ENCODE data around the gene ZMAT2.

ZMAT2 gene

DNA sequence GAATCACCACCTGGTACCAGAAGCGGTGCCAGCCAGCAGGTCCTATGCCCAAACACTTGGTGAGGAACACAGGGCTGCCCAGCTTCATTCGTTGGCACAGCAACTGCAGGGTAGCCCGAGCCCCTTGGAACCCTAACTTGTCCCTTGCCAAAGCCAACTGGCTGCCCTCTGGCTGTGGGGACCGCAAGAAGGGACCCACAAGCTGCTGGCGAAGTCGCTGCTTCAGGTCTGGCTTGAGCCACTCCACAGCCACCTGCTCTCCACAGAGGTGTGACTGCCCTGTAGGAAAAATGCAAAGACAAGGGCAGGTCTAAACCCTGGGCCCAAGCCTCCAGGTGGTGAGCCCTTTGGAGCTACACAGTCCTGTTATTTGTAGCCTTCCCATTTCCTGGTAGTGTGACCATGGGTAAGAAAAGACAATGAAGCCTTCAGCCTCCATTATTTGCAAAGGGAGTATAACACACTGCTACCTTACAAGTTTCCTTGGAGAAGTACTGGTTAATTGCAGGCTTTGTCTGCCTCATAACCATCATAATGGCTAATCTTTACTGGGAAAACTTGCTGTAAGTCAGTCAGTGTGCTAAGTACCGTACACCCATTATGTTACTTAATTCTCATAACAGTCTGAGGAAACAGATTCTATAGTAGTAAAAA, 28.6 kb upstream of the ZMAT2 start:
- Histone ChIP-seq H3F3A (ENCODE audit: insufficient read depth, low read length) (no peaks in the 10 kb centered on the region; the same call in 1 of the 2 replicates), H4K20me1 (ENCODE audit: insufficient read depth, low read length) (no peaks in the 10 kb centered on the region), H3K36me3 (replicated peaks; ENCODE audit: insufficient read depth, low read length) (peaks cover 4% of the 10 kb centered on the region; the same call in 1 of the 2 replicates), H3K4me1 (ENCODE audit: low read length) (no peaks in the 10 kb centered on the region), H2AFZ (ENCODE audit: low read length) (no peak overlapping the region), H3K4me3 (ENCODE audit: low read length) (no peak overlapping the region), H3K9ac (ENCODE audit: low read length) (no peak overlapping the region), H3K27ac (ENCODE audit: low read length) (no peak overlapping the region), H3K9me2 (replicated peaks; ENCODE audit: insufficient read depth, low read length) (no peaks in the 10 kb centered on the region), H3K79me2 (ENCODE audit: low read length) (peaks cover 27% of the 10 kb centered on the region), H3K9me3 (replicated peaks; ENCODE audit: insufficient read depth, low read length) (no peaks in the 10 kb centered on the region), H3K4me2 (ENCODE audit: low read depth, low read length) (no peak overlapping the region), H3K27me3 (replicated peaks; ENCODE audit: insufficient read depth, low read length) (no peaks in the 10 kb centered on the region)
- TF ChIP-seq, protein P1, sequence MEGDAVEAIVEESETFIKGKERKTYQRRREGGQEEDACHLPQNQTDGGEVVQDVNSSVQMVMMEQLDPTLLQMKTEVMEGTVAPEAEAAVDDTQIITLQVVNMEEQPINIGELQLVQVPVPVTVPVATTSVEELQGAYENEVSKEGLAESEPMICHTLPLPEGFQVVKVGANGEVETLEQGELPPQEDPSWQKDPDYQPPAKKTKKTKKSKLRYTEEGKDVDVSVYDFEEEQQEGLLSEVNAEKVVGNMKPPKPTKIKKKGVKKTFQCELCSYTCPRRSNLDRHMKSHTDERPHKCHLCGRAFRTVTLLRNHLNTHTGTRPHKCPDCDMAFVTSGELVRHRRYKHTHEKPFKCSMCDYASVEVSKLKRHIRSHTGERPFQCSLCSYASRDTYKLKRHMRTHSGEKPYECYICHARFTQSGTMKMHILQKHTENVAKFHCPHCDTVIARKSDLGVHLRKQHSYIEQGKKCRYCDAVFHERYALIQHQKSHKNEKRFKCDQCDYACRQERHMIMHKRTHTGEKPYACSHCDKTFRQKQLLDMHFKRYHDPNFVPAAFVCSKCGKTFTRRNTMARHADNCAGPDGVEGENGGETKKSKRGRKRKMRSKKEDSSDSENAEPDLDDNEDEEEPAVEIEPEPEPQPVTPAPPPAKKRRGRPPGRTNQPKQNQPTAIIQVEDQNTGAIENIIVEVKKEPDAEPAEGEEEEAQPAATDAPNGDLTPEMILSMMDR (IDR thresholded peaks at IDR 0.05; ENCODE audit: low read length) = no peak
- TF ChIP-seq EZH2phosphoT487 (IDR thresholded peaks at IDR 0.05; ENCODE audit: low read length) (no peak), EZH2 (optimal IDR thresholded peaks at IDR 0.05; ENCODE audit: low read depth, low read length) (no peak)
- DNase-seq = no peak

DNA sequence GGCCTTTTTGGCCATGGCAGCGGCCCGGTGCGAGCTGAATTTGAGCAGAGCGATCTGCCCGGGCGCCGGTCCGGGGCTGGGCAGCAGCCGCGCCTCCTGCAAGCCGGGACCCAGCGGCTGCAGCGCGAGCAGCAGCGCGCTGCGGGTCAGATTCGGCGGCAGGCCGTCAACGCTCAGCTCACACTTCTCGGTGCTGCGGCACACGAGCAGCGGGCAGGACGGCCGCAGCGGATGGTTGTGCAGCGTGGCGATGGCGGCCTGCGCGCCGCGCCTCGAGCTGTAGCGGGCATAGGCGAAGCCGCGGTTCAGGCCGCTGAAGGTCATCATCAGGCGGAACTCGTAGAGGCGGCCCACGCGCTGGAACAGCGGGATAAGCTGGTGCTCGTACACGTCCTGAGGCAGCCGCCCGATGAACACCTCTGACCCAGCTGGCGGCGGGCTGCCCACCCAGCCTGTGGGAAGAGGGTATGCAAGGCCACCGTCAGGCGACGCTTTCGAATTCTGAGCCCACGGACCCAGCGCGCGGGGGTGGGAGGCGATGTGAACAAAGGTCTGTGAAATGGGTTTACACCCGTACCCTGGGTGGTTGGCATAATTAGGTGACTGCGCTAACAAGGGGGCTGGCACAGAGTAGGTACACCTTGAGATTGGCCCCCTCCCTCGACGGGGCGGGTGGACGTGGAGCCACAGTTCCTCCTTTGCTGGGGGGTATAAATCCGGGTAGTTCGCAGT, 27.6 kb upstream of the ZMAT2 start:
- H3K4me2 ChIP-seq (ENCODE audit: low read depth, low read length) = no peak overlapping the region
- peaks cover 2% of the 10 kb centered on the region; the same call in 1 of the 2 replicates for H3K4me1 ChIP-seq (ENCODE audit: low read length)
- no peak overlapping the region for H3K27ac ChIP-seq (ENCODE audit: low read length)
- peaks cover 4% of the 10 kb centered on the region; the same call in 1 of the 2 replicates for H3K36me3 ChIP-seq (replicated peaks; ENCODE audit: insufficient read depth, low read length)
- H3F3A ChIP-seq (ENCODE audit: insufficient read depth, low read length) = no peaks in the 10 kb centered on the region; the same call in 1 of the 2 replicates
- H3K9ac ChIP-seq (ENCODE audit: low read length) = no peak overlapping the region
- no peaks in the 10 kb centered on the region for H4K20me1 ChIP-seq (ENCODE audit: insufficient read depth, low read length)
- H2AFZ ChIP-seq (ENCODE audit: low read length) = no peak overlapping the region
- H3K27me3 ChIP-seq (replicated peaks; ENCODE audit: insufficient read depth, low read length) = no peaks in the 10 kb centered on the region
- no peaks in the 10 kb centered on the region for H3K9me2 ChIP-seq (replicated peaks; ENCODE audit: insufficient read depth, low read length)
- H3K9me3 ChIP-seq (replicated peaks; ENCODE audit: insufficient read depth, low read length) = no peaks in the 10 kb centered on the region
- DNase-seq = no peak
- no peak overlapping the region for H3K4me3 ChIP-seq (ENCODE audit: low read length)
- no peak for TF ChIP-seq EZH2phosphoT487 (IDR thresholded peaks at IDR 0.05; ENCODE audit: low read length)
- no peak for TF ChIP-seq EZH2 (optimal IDR thresholded peaks at IDR 0.05; ENCODE audit: low read depth, low read length)
- TF ChIP-seq, protein P1 (IDR thresholded peaks at IDR 0.05; ENCODE audit: low read length) = no peak
- H3K79me2 ChIP-seq (ENCODE audit: low read length) = peaks cover 17% of the 10 kb centered on the region

DNA sequence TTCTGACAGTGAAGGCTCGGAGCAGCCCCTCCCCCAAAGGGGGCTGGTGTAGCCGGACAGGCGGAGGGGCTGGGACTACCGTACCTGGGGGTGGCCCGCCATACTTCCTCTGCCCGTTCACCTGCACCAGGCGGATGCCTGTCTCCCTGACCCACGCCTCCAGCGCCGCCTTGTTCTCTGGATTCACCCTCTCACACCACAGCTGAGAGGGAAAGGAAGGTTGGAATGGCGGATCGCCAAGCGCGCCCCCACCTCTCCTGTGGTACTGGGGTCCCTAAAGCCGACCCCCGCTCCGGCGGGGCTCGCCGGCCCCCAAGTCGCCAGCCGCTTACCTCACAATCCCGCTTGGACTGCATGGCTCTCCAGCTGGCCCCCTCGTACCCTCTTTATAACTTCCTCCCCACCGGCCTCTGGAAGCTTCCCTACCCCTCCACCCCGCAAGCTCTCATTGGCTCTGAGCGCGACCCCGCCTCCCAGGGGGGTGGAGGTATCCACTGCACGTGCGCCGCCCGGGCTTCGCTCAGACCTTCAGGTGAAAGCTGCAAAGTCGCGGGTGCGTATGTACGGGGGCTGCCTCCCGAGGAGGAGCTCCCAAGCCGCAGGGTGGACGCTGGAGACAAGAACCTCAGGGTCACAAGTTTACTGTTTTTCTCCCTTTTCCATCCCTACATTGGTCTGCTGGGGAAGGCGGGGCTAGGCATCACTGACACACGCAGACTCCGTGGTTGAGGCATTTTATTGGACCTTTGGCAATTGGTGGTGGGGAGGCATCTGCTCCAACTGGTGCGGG, 26.9 kb upstream of the ZMAT2 start, which contains the start of gene DND1:
Gene DND1, minus strand, starts transcription at position 390 of the 790 bp plus-strand sequence. Its CDS starts 34 bp downstream, at position 356.
- H3K9me3 ChIP-seq (replicated peaks; ENCODE audit: insufficient read depth, low read length) = no peaks in the 10 kb centered on the region
- no peaks in the 10 kb centered on the region; the same call in 1 of the 2 replicates for H3F3A ChIP-seq (ENCODE audit: insufficient read depth, low read length)
- H2AFZ ChIP-seq (ENCODE audit: low read length) = no peak within 1 kb of the TSS
- TF ChIP-seq, protein P1 (IDR thresholded peaks at IDR 0.05; ENCODE audit: low read length) = no peak
- TF ChIP-seq EZH2 (optimal IDR thresholded peaks at IDR 0.05; ENCODE audit: low read depth, low read length) (no peak), EZH2phosphoT487 (IDR thresholded peaks at IDR 0.05; ENCODE audit: low read length) (no peak)
- no peak within 1 kb of the TSS for H3K4me3 ChIP-seq (ENCODE audit: low read length)
- no peaks in the 10 kb centered on the region for H4K20me1 ChIP-seq (ENCODE audit: insufficient read depth, low read length)
- no peak within 1 kb of the TSS for H3K27ac ChIP-seq (ENCODE audit: low read length)
- no peak within 1 kb of the TSS for H3K9ac ChIP-seq (ENCODE audit: low read length)
- H3K27me3 ChIP-seq (replicated peaks; ENCODE audit: insufficient read depth, low read length) = no peaks in the 10 kb centered on the region
- peaks cover 9% of the 10 kb centered on the region; the same call in 1 of the 2 replicates for H3K79me2 ChIP-seq (ENCODE audit: low read length)
- DNase-seq = no peak
- H3K36me3 ChIP-seq (replicated peaks; ENCODE audit: insufficient read depth, low read length) = peaks cover 4% of the 10 kb centered on the region; the same call in 1 of the 2 replicates
- no peak within 1 kb of the TSS for H3K4me2 ChIP-seq (ENCODE audit: low read depth, low read length)
- no peaks in the 10 kb centered on the region for H3K9me2 ChIP-seq (replicated peaks; ENCODE audit: insufficient read depth, low read length)
- peaks cover 7% of the 10 kb centered on the region; the same call in 1 of the 2 replicates for H3K4me1 ChIP-seq (ENCODE audit: low read length)
